Small intestine (tissue), 7 donors: ENCODE data around the gene DBNDD2. TPM values are rescaled to one million over a fixed set of nuclear protein-coding genes. Genes with fewer than 3 reads are reported as not detected.

Experiments used
- DNase-seq, 2 donors: peaks; one replicate each; pipeline versions ENCODE4 v3.0.0 to v3.0.0-alpha.2; 2013
- FAIRE-seq: peaks from 2 replicates; lab custom pipeline; 2012; peaks lifted over from hg19 to GRCh38; lab: Jason Lieb, UNC
- H3K27ac ChIP-seq, 3 donors: one replicate each; pipeline ENCODE4 v1.5.1; 2013; ENCODE audit warnings: low read length in 2 of 3, mild to moderate bottlenecking in 2 of 3, control low read depth in 1 of 3, inconsistent platforms in 1 of 3, low read depth in 1 of 3, moderate library complexity in 1 of 3
- H3K27me3 ChIP-seq, 3 donors: one replicate each; pipeline ENCODE4 v1.6.1; 2013; ENCODE audit warnings: low read length in 3 of 3, inconsistent platforms in 1 of 3; ENCODE audit not compliant: control insufficient read depth in 3 of 3, insufficient read depth in 3 of 3
- H3K36me3 ChIP-seq, 3 donors: one replicate each; pipeline ENCODE4 v1.6.1; 2013; ENCODE audit warnings: low read length in 3 of 3, inconsistent platforms in 1 of 3, low read depth in 1 of 3, mild to moderate bottlenecking in 1 of 3, moderate library complexity in 1 of 3; ENCODE audit not compliant: control insufficient read depth in 3 of 3, insufficient read depth in 2 of 3
- H3K4me1 ChIP-seq, 3 donors: one replicate each; pipeline ENCODE4 v1.6.1; 2013; ENCODE audit warnings: low read length in 2 of 3, inconsistent platforms in 1 of 3, low read depth in 1 of 3, mild to moderate bottlenecking in 1 of 3, moderate library complexity in 1 of 3; ENCODE audit not compliant: control insufficient read depth in 3 of 3, insufficient read depth in 2 of 3
- H3K4me3 ChIP-seq, 3 donors: one replicate each; pipeline ENCODE4 v1.5.1; 2013; ENCODE audit warnings: low read length in 3 of 3, control low read depth in 1 of 3, inconsistent platforms in 1 of 3, low read depth in 1 of 3, mild to moderate bottlenecking in 1 of 3, moderate library complexity in 1 of 3
- H3K9me3 ChIP-seq, 2 donors: one replicate each; pipeline ENCODE4 v1.6.1; 2013; ENCODE audit warnings: low read depth in 1 of 2, low read length in 1 of 2; ENCODE audit not compliant: control insufficient read depth in 2 of 2, insufficient read depth in 1 of 2
- WGBS, 3 donors: extraction: QIAGEN DNeasy Blood & Tissue Kit; methylation state at CpG; one replicate each; pipeline ENCODE4 v1.1.7; 2013; 5-methylcytosine and 5-hydroxymethylcytosine counted together
- polyA plus RNA-seq, 4 donors: library from polyadenylated mRNA; stranded (reverse) in 3 of 4; unstranded in 1 of 4; fragments of 200-250 nt in 3 of 4; fragments of 120-200 nt in 1 of 4; gene quantifications; one replicate each; pipeline versions ENCODE4 v1.2.1 to v1.2.3, GENCODE V29; 2013
- donor health status: healthy with polysubstance abuse.
- donor health status: control.
- donor health status: control.
- donor health status: Bipolar disorder and iron deficiency.
- donor health status: healthy.

DBNDD2 gene
- polyA plus RNA-seq, 4 donors, result 46.1 to 114 (median 101) TPM

DNA sequence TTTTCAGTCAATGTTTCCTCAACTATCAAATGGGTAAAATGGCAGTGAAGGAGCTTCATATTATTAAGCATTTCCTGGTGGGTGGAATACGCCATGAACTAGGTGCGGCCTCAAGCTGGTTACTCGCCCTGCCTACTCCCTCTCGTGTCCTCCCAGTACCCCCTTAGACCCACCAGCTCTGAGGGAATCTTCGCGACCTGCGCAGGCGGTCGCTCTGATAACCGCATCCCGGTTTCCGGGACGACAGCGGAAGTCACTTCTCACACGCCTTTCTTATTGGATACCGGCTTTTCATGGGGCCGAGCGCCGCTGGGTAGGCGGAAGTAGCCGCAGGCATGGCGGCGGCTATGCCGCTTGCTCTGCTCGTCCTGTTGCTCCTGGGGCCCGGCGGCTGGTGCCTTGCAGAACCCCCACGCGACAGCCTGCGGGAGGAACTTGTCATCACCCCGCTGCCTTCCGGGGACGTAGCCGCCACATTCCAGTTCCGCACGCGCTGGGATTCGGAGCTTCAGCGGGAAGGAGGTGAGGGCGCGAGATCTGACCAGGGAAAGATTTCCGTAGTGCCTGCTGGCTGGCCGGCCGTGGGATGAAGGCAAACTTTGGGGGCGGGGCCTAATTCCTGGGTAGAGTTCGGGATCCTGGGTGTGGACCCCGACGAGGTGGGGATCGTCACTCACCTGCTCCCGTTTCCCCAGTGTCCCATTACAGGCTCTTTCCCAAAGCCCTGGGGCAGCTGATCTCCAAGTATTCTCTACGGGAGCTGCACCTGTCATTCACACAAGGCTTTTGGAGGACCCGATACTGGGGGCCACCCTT, 7.9 kb downstream of the DBNDD2 start, which contains the start of gene PIGT:
PIGT (plus strand) TSS at position 320 of the 816 bp plus-strand sequence; CDS start at position 336, 16 bp downstream.
- peak within 1 kb of the TSS; percentile 79 to 96 (median 94) for H3K4me3 ChIP-seq
- H3K36me3 ChIP-seq, result peaks cover 0 to 27% (median 11%) of the 10 kb centered on the region in 3 donors
- no peaks in the 10 kb centered on the region for H3K27me3 ChIP-seq
- DNase-seq (peak; percentile 90 to 92), FAIRE-seq (no peak)
- no peaks in the 10 kb centered on the region for H3K9me3 ChIP-seq
- peak within 1 kb of the TSS; percentile 53 to 94 (median 83) for H3K27ac ChIP-seq
- WGBS, 3 donors, result 0% methylated on average over 52 of the region's 52 CpGs
- H3K4me1 ChIP-seq, result peaks cover 4 to 11% (median 6%) of the 10 kb centered on the region in 3 donors

DNA sequence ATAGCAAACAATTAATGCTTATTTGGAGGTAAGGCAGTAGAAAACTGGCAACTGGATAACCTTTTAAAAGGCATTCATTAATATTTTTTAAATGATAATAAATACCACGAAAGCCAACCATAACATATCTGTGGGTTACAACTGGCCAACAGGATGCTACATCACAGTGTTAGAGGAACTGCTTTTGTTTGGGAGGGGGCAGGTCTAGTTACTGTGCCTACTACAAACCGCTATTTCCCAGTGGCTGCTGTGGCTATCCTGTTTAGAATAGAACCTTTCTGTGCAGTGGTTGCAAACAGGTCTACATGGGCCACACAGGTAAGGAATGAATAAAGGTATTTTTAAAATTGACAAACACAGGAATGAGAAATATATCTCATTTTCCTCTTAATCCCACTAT, 8.8 kb downstream of the DBNDD2 start:
- 49 to 66% (median 57%) methylated on average over 2 of the region's 2 CpGs for WGBS, 3 donors
- DNase-seq (no peak), FAIRE-seq (no peak)
- no peaks in the 10 kb centered on the region for H3K9me3 ChIP-seq
- no peak overlapping the region for H3K27ac ChIP-seq
- H3K36me3 ChIP-seq, result peaks cover 4 to 32% (median 14%) of the 10 kb centered on the region in 3 donors
- peaks cover 2 to 5% (median 3%) of the 10 kb centered on the region in 3 donors for H3K4me1 ChIP-seq
- H3K4me3 ChIP-seq, result peak overlapping the region; percentile 79 to 96 (median 94)
- no peaks in the 10 kb centered on the region for H3K27me3 ChIP-seq

DNA sequence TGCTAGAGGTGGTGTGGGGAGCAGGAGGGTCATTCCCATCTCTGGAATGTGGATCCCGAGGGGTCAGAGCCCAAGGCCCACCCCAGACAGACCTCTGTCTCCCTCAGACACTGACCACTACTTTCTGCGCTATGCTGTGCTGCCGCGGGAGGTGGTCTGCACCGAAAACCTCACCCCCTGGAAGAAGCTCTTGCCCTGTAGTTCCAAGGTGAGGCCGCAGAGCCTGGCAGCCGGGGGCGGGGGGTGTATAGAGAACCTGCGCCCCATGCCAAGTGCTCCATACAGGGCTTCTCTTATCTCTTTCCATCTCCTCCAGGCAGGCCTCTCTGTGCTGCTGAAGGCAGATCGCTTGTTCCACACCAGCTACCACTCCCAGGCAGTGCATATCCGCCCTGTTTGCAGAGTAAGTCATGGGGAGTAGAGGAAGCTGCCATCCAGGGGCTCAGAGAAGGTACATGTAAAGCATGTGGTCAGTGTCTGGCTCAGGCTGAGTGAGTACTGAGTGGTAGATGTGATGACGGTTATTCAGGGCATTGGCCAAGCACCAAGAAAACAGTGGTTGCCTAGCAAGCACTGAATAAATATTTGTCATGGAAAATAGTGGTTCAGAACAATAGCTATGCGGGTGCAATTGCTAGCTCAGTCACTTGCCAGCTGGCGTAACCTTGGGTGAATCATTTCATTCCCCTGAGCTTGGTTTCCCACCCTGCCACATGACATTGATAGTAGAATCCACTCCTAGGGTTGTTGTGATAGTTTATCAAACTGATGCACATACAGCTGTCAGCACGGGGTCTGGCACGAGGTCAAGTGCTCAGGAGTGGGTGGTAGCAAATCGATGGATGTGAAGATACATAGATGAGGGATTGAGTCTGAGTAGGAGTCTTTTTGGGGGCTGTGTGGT, 11.4 kb downstream of the DBNDD2 start:
- H3K27me3 ChIP-seq, result no peaks in the 10 kb centered on the region
- H3K9me3 ChIP-seq, result no peaks in the 10 kb centered on the region
- peak; percentile 59 to 78 for DNase-seq
- H3K4me1 ChIP-seq, result peaks cover 2 to 5% (median 3%) of the 10 kb centered on the region in 3 donors
- FAIRE-seq, result no peak
- WGBS, 3 donors, result 33 to 63% (median 44%) methylated on average over 17 of the region's 17 CpGs
- peak overlapping the region in 2 of 3 donors; percentile 65 to 72 for H3K27ac ChIP-seq
- no peak overlapping the region for H3K4me3 ChIP-seq
- peaks cover 10 to 48% (median 18%) of the 10 kb centered on the region in 3 donors for H3K36me3 ChIP-seq

DNA sequence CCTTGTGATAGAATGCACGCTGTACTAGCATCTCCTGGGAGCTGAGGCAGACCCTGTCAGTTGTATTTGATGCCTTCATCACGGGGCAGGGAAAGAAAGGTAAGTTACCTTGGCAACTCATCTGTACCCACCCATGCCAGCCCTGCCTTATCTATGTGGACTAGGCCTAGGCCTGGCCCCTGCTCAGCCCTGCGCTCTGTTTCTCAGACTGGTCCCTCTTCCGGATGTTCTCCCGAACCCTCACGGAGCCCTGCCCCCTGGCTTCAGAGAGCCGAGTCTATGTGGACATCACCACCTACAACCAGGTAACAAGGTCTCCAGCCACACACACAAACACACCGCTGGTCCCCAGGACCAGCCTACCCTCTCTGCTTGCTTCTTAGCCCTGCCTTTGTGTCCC, 12.0 kb downstream of the DBNDD2 start:
- Histone ChIP-seq H3K9me3 (no peaks in the 10 kb centered on the region), H3K4me3 (no peak overlapping the region), H3K27me3 (no peaks in the 10 kb centered on the region), H3K4me1 (peaks cover 2 to 5% (median 3%) of the 10 kb centered on the region in 3 donors), H3K36me3 (peaks cover 11 to 51% (median 21%) of the 10 kb centered on the region in 3 donors), H3K27ac (peak overlapping the region in 2 of 3 donors; percentile 26 to 38)
- DNase-seq, result no peak
- 89 to 94% (median 91%) methylated on average over 8 of the region's 8 CpGs for WGBS, 3 donors
- no peak for FAIRE-seq

DNA sequence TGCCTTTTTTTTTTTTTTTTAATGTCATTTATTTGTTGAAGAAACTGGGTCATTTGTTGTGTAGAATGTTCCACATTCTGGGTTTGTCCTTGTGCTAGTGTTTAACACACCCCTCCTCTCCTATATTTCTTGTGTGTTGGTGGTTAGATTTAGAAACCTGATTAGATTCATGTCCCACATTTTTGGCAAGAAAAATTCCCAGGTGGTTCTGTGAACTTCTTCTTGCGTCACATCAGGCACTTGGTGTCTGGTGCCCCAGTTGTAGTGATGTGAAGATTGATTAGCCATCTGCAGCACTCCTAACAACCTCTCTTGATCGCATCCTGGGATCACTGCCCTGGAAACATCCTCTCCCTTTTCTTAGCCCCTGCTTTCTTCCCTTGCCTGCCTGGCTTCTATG, 15.6 kb downstream of the DBNDD2 start:
- Histone ChIP-seq H3K4me1 (peaks cover 0 to 12% (median 4%) of the 10 kb centered on the region in 3 donors), H3K9me3 (no peaks in the 10 kb centered on the region), H3K4me3 (no peak overlapping the region), H3K36me3 (peaks cover 11 to 58% (median 21%) of the 10 kb centered on the region in 3 donors), H3K27me3 (no peaks in the 10 kb centered on the region), H3K27ac (no peak overlapping the region)
- no peak for FAIRE-seq
- DNase-seq, result no peak
- WGBS, 3 donors, result 95 to 100% (median 98%) methylated on average over 2 of the region's 2 CpGs

DNA sequence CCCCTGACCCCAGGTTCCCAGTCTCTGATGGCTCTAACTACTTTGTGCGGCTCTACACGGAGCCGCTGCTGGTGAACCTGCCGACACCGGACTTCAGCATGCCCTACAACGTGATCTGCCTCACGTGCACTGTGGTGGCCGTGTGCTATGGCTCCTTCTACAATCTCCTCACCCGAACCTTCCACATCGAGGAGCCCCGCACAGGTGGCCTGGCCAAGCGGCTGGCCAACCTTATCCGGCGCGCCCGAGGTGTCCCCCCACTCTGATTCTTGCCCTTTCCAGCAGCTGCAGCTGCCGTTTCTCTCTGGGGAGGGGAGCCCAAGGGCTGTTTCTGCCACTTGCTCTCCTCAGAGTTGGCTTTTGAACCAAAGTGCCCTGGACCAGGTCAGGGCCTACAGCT, 17.5 kb downstream of the DBNDD2 start:
- Histone ChIP-seq H3K9me3 (no peaks in the 10 kb centered on the region), H3K36me3 (peaks cover 11 to 40% (median 13%) of the 10 kb centered on the region in 3 donors), H3K4me1 (peaks cover 0 to 12% (median 4%) of the 10 kb centered on the region in 3 donors), H3K27me3 (no peaks in the 10 kb centered on the region), H3K4me3 (no peak overlapping the region), H3K27ac (no peak overlapping the region)
- 92 to 95% (median 93%) methylated on average over 17 of the region's 17 CpGs for WGBS, 3 donors
- no peak for FAIRE-seq
- DNase-seq, result no peak

DNA sequence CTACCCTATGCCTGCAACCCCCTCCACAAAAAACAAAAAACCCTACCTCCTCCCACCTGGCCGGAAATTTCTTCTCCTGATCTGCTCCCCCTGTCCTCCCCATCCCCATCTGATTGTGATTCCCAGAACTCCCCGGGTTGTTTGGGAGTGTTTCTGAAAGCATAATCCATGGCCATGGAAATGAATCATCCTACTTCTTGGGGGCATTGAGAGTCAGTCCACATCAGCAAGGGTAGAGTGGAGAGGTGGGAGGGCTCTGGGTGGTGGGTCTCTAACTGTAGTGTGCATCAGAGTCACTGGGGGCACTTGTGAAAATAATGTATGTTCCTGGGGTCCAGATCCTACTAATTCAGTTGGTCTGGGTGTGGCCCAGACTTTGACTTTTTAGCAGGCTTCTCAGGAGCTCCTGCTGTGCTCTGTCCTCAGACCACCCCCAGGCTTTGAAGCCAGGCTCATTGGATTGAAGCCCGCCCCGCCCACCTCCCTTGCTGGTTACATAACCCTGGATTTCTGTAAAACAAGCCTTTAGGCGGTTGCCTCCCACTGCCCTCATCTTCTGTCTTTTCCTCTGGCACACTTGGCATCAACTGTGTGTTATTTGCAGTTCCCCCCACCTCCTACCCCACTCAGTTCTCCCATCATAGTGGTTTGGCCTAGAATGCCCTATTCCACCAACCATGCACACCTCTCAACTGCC, 18.4 kb downstream of the DBNDD2 start:
- 70 to 80% (median 79%) methylated on average over 5 of the region's 5 CpGs for WGBS, 3 donors
- no peak for FAIRE-seq
- Histone ChIP-seq H3K27ac (peak overlapping the region in 2 of 3 donors; percentile 61 to 80), H3K4me3 (no peak overlapping the region), H3K9me3 (no peaks in the 10 kb centered on the region), H3K27me3 (no peaks in the 10 kb centered on the region), H3K4me1 (peaks cover 0 to 12% (median 4%) of the 10 kb centered on the region in 3 donors), H3K36me3 (peaks cover 10 to 32% (median 11%) of the 10 kb centered on the region in 3 donors)
- DNase-seq, result no peak
